Neuronal stem cell (in vitro differentiated cells): ENCODE results near the gene MRPS5.

Source experiments
- DNase-seq: peaks from one replicate; pipeline ENCODE4 v3.0.0-alpha.2; 2013; ENCODE audit warnings: low spot score
- H2AFZ ChIP-seq: one replicate; pipeline ENCODE4 v1.6.1; 2013; ENCODE audit warnings: mild to moderate bottlenecking, low read length, inconsistent platforms
- H2AK5ac ChIP-seq: 2 replicates; pipeline ENCODE4 v1.6.1; 2013; ENCODE audit warnings: low read depth, mild to moderate bottlenecking, inconsistent platforms, low read length, moderate library complexity, mixed read lengths
- H2BK120ac ChIP-seq: 2 replicates; pipeline ENCODE4 v1.6.1; 2013; ENCODE audit warnings: low read depth, mild to moderate bottlenecking, inconsistent platforms, low read length, moderate library complexity, mixed read lengths
- H2BK12ac ChIP-seq: one replicate; pipeline ENCODE4 v1.6.1; 2013; ENCODE audit warnings: low read length, inconsistent platforms
- H2BK15ac ChIP-seq: 2 replicates; pipeline ENCODE4 v1.6.1; 2013; ENCODE audit warnings: mild to moderate bottlenecking, low read length, inconsistent platforms, mixed read lengths
- H2BK5ac ChIP-seq: one replicate; pipeline ENCODE4 v1.6.1; 2013; ENCODE audit warnings: inconsistent platforms, mild to moderate bottlenecking, low read length, moderate library complexity
- H3K14ac ChIP-seq: one replicate; pipeline ENCODE4 v1.6.1; 2013; ENCODE audit warnings: low read length, inconsistent platforms
- H3K18ac ChIP-seq: 2 replicates; pipeline ENCODE4 v1.6.1; 2013; ENCODE audit warnings: low read length, inconsistent platforms
- H3K23ac ChIP-seq: 2 replicates; pipeline ENCODE4 v1.6.1; 2013; ENCODE audit warnings: low read depth, mild to moderate bottlenecking, mixed read lengths, low read length, inconsistent platforms; ENCODE audit not compliant: poor library complexity
- H3K27ac ChIP-seq: replicated peaks from 3 replicates; pipeline ENCODE4 v1.5.1; 2013; ENCODE audit warnings: low read length, inconsistent platforms
- H3K27me3 ChIP-seq, 3 experiments: 2 replicates each; pipeline ENCODE4 v1.6.1; 2013; ENCODE audit warnings: low read length in 3 of 3, mild to moderate bottlenecking in 2 of 3, inconsistent platforms in 1 of 3, low read depth in 1 of 3, mixed read lengths in 1 of 3, moderate library complexity in 1 of 3; ENCODE audit not compliant: control insufficient read depth in 3 of 3, insufficient read depth in 3 of 3
- H3K36me3 ChIP-seq, 2 donors: replicated peaks in 1 of 2; 2 replicates each; pipeline ENCODE4 v1.6.1; 2013; ENCODE audit warnings: low read length in 2 of 2; ENCODE audit not compliant: control insufficient read depth in 2 of 2, insufficient read depth in 2 of 2
- H3K4ac ChIP-seq: 2 replicates; pipeline ENCODE4 v1.6.1; 2013; ENCODE audit warnings: inconsistent platforms, mild to moderate bottlenecking, low read length, moderate library complexity
- H3K4me1 ChIP-seq, 2 donors: 1 replicate in 1 of 2; 2 replicates in 1 of 2; pipeline ENCODE4 v1.6.1; 2013; ENCODE audit warnings: low read length in 2 of 2, low read depth in 1 of 2; ENCODE audit not compliant: control insufficient read depth in 2 of 2, insufficient read depth in 1 of 2
- H3K4me2 ChIP-seq: one replicate; pipeline ENCODE4 v1.6.1; 2013; ENCODE audit warnings: mild to moderate bottlenecking, low read length, inconsistent platforms; ENCODE audit not compliant: insufficient read depth, poor library complexity, severe bottlenecking
- H3K4me3 ChIP-seq, 2 donors: 2 replicates each; pipeline ENCODE4 v1.5.1; 2013; ENCODE audit warnings: low read length in 2 of 2, mild to moderate bottlenecking in 2 of 2, inconsistent platforms in 1 of 2, moderate library complexity in 1 of 2
- H3K79me1 ChIP-seq: one replicate; pipeline ENCODE4 v1.6.1; 2013; ENCODE audit warnings: low read depth, mild to moderate bottlenecking, inconsistent platforms, low read length, moderate library complexity
- H3K9ac ChIP-seq: one replicate; pipeline ENCODE4 v1.6.1; 2013; ENCODE audit warnings: mild to moderate bottlenecking, low read depth, low read length, inconsistent platforms; ENCODE audit not compliant: poor library complexity
- H3K9me3 ChIP-seq, 2 donors: replicated peaks in 1 of 2; 2 replicates each; pipeline versions ENCODE3 to v1.6.1; 2013; ENCODE audit warnings: low read length in 2 of 2, mild to moderate bottlenecking in 2 of 2, inconsistent platforms in 1 of 2, low read depth in 1 of 2, mixed read lengths in 1 of 2, moderate library complexity in 1 of 2; ENCODE audit not compliant: control insufficient read depth in 2 of 2, insufficient read depth in 1 of 2
- H4K8ac ChIP-seq: one replicate; pipeline ENCODE4 v1.6.1; 2013; ENCODE audit warnings: low read depth, mild to moderate bottlenecking, inconsistent platforms, low read length, moderate library complexity
- H4K91ac ChIP-seq: one replicate; pipeline ENCODE4 v1.6.1; 2013; ENCODE audit warnings: low read length, low read depth, mild to moderate bottlenecking, inconsistent platforms; ENCODE audit not compliant: poor library complexity
- WGBS, 2 donors: extraction: QIAGEN DNeasy Blood & Tissue Kit; methylation state at CpG; one replicate each; pipeline ENCODE4 v1.1.7; 2013; ENCODE audit warnings: missing lambda C conversion rate in 2 of 2, mixed read lengths in 1 of 2; ENCODE audit not compliant: insufficient read length in 2 of 2, insufficient replicate concordance in 1 of 2; ENCODE audit errors: extremely low coverage in 2 of 2; 5-methylcytosine and 5-hydroxymethylcytosine counted together

MRPS5 gene

DNA sequence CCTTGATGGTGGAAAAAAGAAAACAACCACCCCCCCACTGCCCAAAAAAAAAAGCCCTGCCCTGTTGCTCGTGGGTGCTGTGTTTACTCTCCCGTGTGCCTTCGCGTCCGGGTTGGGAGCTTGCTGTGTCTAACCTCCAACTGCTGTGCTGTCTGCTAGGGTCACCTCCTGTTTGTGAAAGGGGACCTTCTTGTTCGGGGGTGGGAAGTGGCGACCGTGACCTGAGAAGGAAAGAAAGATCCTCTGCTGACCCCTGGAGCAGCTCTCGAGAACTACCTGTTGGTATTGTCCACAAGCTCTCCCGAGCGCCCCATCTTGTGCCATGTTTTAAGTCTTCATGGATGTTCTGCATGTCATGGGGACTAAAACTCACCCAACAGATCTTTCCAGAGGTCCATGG, 68.1 kb downstream of the MRPS5 start:
- no peak overlapping the region for H2BK12ac ChIP-seq
- H3K4ac ChIP-seq = no peak overlapping the region
- H3K14ac ChIP-seq = no peak overlapping the region
- no peak overlapping the region for H3K18ac ChIP-seq
- no peak overlapping the region for H3K4me2 ChIP-seq
- H3K79me1 ChIP-seq = no peaks in the 10 kb centered on the region
- no peak overlapping the region for H2BK120ac ChIP-seq
- H2BK5ac ChIP-seq = no peak overlapping the region
- H3K27me3 ChIP-seq = peaks cover 0 to 20% (median 0%) of the 10 kb centered on the region in 3 experiments
- H3K9me3 ChIP-seq = no peaks in the 10 kb centered on the region
- no peak overlapping the region for H2AK5ac ChIP-seq
- no peak overlapping the region for H4K8ac ChIP-seq
- DNase-seq = no peak
- H2BK15ac ChIP-seq = no peak overlapping the region
- no CpG with 5 or more reads among the region's 11 CpGs for WGBS, 2 donors
- no peaks in the 10 kb centered on the region for H3K36me3 ChIP-seq
- no peak overlapping the region for H3K9ac ChIP-seq
- peaks cover 7 to 20% of the 10 kb centered on the region in 2 donors for H3K4me1 ChIP-seq
- H2AFZ ChIP-seq = no peak overlapping the region
- H3K4me3 ChIP-seq = no peak overlapping the region
- no peak overlapping the region for H3K27ac ChIP-seq
- H3K23ac ChIP-seq = no peak overlapping the region
- no peak overlapping the region for H4K91ac ChIP-seq

DNA sequence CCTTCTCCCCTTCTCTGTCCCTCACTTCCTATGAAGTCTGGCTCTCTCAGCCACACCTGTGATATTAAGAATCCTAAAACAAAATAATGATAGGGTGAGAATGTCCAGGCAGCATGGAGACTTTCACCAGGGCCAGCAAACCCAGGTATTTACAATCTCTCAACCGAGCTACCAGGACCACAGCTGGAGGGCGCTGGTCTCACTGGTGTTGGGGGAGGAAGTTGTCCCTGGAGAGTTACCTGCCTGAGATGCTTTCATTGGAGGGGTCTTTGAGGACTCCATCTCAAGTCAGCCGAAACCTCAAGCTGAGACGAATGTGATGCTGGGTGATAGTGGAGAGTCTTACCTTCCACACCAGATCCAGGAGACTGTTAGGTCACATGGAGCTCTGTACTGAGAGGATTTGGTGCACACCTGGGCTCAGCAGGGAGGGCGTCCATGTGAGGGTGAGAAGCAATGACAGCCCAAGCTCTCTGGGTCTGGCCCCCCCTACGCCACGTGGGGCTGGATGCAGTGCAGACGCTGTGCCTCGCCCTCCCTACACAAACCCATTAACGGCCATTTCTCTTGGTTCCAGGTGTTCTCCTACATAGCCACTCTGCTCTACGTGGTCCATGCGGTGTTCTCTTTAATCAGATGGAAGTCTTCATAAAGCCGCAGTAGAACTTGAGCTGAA, 68.7 kb downstream of the MRPS5 start:
- H3K23ac ChIP-seq = no peak overlapping the region
- H2BK5ac ChIP-seq = no peak overlapping the region
- no peak overlapping the region for H2AFZ ChIP-seq
- H3K4me1 ChIP-seq = peaks cover 7 to 18% of the 10 kb centered on the region in 2 donors
- DNase-seq = no peak
- no peak overlapping the region for H2BK120ac ChIP-seq
- H2BK15ac ChIP-seq = no peak overlapping the region
- WGBS, 2 donors = no CpG with 5 or more reads among the region's 13 CpGs
- no peak overlapping the region for H3K4me2 ChIP-seq
- no peak overlapping the region for H3K9ac ChIP-seq
- H3K18ac ChIP-seq = no peak overlapping the region
- no peak overlapping the region for H3K4me3 ChIP-seq
- no peak overlapping the region for H2BK12ac ChIP-seq
- no peak overlapping the region for H3K27ac ChIP-seq
- H3K79me1 ChIP-seq = no peaks in the 10 kb centered on the region
- H3K36me3 ChIP-seq = no peaks in the 10 kb centered on the region
- H2AK5ac ChIP-seq = no peak overlapping the region
- no peaks in the 10 kb centered on the region for H3K9me3 ChIP-seq
- H3K14ac ChIP-seq = no peak overlapping the region
- H4K91ac ChIP-seq = no peak overlapping the region
- peaks cover 0 to 20% (median 0%) of the 10 kb centered on the region in 3 experiments for H3K27me3 ChIP-seq
- H4K8ac ChIP-seq = no peak overlapping the region
- no peak overlapping the region for H3K4ac ChIP-seq

- no peaks in the 10 kb centered on the region for H3K36me3 ChIP-seq
- H3K14ac ChIP-seq = no peak overlapping the region
- no peak overlapping the region for H4K8ac ChIP-seq
- no peak for DNase-seq
- H2BK15ac ChIP-seq = no peak overlapping the region
- H3K79me1 ChIP-seq = no peaks in the 10 kb centered on the region
- H3K27me3 ChIP-seq = peaks cover 0 to 20% (median 0%) of the 10 kb centered on the region in 3 experiments
- no peak overlapping the region for H3K27ac ChIP-seq
- H3K23ac ChIP-seq = peak overlapping the region; percentile 3
- no peak overlapping the region for H3K4ac ChIP-seq
- no peak overlapping the region for H3K18ac ChIP-seq
- H3K4me1 ChIP-seq = peaks cover 5 to 14% of the 10 kb centered on the region in 2 donors
- H3K4me2 ChIP-seq = no peak overlapping the region
- no peak overlapping the region for H2AFZ ChIP-seq
- H3K9ac ChIP-seq = no peak overlapping the region
- H3K9me3 ChIP-seq = no peaks in the 10 kb centered on the region
- no peak overlapping the region for H2BK5ac ChIP-seq
- no peak overlapping the region for H2BK120ac ChIP-seq
- H3K4me3 ChIP-seq = no peak overlapping the region
- no peak overlapping the region for H2AK5ac ChIP-seq
- H2BK12ac ChIP-seq = no peak overlapping the region
- H4K91ac ChIP-seq = no peak overlapping the region
- WGBS, 2 donors = no CpG with 5 or more reads among the region's 6 CpGs
Observed at GRCh38 chr2:95052307-95052706, 69.3 kb downstream of the MRPS5 start.

- Histone ChIP-seq H3K9me3 (no peaks in the 10 kb centered on the region), H3K4me1 (peaks cover 0 to 7% of the 10 kb centered on the region in 2 donors), H2BK15ac (no peak overlapping the region), H3K27me3 (peaks cover 0 to 17% (median 0%) of the 10 kb centered on the region in 3 experiments), H4K8ac (no peak overlapping the region), H3K18ac (peak overlapping the region; percentile 22), H3K14ac (no peak overlapping the region), H3K9ac (no peak overlapping the region), H3K4me3 (no peak overlapping the region), H2AK5ac (peak overlapping the region; percentile 29), H3K4me2 (no peak overlapping the region), H2BK5ac (no peak overlapping the region), H3K27ac (no peak overlapping the region), H2BK12ac (no peak overlapping the region), H3K4ac (no peak overlapping the region), H3K79me1 (no peaks in the 10 kb centered on the region), H2BK120ac (no peak overlapping the region), H3K36me3 (no peaks in the 10 kb centered on the region), H2AFZ (no peak overlapping the region), H3K23ac (no peak overlapping the region), H4K91ac (no peak overlapping the region)
- DNase-seq = no peak
- WGBS, 2 donors = no CpG with 5 or more reads among the region's 10 CpGs
Observed at GRCh38 chr2:95051626-95052025, 70.0 kb downstream of the MRPS5 start.
